ENCODE data around the gene SHLD1. TPM values are rescaled to one million over a fixed set of nuclear protein-coding genes. Genes with fewer than 3 reads are reported as not detected.

SHLD1 gene
- total RNA-seq, 2 donors from 2014 or later: 6.4 to 10.5 TPM

DNA sequence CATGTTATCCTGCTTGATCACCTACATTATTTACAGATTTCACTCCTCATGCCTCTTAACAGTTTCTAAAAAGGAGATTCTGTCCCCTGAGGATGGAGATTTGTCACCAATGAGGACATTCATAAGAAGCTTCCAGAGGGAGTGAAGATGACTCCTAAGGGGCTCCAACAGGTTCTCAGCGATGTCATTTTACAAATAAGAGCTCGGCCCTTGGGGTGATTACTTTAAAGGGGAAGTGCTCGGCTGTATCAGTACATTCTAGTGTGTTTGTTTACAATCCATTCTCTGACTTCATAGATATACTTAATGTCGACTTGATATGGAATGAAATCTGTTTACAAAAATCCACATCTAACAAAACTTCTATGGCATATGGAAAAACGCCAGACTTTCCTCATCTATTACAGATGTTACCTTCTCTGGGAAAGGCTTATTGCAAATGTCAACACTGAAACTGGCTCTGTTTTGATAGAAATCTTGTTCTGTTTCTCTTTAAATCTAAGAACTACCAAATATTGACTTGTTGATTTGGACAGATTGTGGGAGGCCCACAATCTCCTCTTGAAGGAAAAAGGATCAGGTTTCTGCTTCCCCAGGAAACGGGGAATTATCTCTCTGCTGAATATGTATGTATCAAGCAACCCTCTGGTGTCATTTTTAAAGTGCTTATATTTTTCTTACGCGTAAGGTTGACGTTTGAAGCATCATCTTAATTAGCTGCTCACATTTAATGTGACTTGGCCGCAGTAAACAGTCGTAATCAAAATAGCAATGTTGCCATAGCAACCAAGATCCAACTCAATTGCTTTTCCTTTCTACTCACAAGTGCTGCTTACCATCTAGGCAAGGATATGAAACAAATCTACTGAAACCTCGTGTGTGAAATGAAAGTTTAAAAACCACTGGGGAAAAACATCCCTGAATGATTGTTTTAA lies 95.7 kb downstream of the SHLD1 start:
- DNase-seq (ENCODE audit: low spot score): no peak
- no peak overlapping the region for H3K4me3 ChIP-seq
- 23% methylated on average over 12 of the region's 12 CpGs for WGBS
- peak overlapping the region; percentile 9 to 22 for H3K27ac ChIP-seq
- H3K4me1 ChIP-seq (replicated peaks): peaks cover 6% of the 10 kb centered on the region
- H3K36me3 ChIP-seq: no peaks in the 10 kb centered on the region
- intact Hi-C loops (cut with DNase I): no loop called here
- TF ChIP-seq POLR2A (IDR thresholded peaks at IDR 0.05) (no peak), POLR2AphosphoS5 (IDR thresholded peaks at IDR 0.05) (peak; percentile 19)
- H3K27me3 ChIP-seq (replicated peaks; ENCODE audit: insufficient read depth): no peaks in the 10 kb centered on the region
- H3K9me3 ChIP-seq: no peaks in the 10 kb centered on the region

DNA sequence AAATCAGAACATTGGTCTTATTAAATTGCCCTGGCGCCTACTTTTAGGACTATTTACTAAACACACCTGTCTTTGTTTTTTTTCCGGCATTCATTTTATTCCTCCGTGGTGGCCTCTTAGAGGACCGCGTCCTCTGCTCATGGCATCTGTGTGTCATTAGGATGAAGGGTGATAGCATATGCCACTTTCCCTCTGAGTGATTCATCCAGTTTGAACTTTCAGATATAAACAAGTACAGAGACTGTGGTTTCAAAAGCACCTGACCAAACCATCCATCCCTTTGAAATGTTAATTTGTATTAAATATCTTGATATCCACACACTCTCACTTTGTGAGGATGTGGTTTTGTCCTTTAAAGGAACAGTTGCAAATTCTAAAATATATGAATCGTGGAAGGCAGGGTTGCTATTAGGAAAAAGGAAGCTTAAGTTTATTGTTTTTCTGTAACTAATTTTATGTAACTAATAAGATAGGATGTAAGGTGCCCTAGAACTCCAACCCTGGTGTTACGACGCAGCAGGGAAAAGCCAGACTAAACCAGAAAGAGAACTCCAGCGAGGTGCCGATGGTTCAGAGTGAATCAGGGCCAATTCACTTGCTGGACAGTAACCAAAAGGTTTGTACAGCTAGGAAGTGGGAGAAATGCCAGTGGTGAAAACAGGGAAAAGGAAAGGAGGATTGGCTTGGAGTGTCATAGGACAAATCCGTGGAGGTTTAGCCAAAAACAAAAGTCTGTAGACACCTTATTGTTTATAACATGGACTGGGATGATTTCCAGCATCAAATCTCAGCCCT lies 98.7 kb downstream of the SHLD1 start:
- no peaks in the 10 kb centered on the region for H3K27me3 ChIP-seq (replicated peaks; ENCODE audit: insufficient read depth)
- H3K27ac ChIP-seq: no peak overlapping the region
- 44% methylated on average over 11 of the region's 11 CpGs for WGBS
- no peak for DNase-seq (ENCODE audit: low spot score)
- TF ChIP-seq POLR2AphosphoS5 (IDR thresholded peaks at IDR 0.05) (no peak), POLR2A (IDR thresholded peaks at IDR 0.05) (no peak)
- TF ChIP-seq, protein P1, sequence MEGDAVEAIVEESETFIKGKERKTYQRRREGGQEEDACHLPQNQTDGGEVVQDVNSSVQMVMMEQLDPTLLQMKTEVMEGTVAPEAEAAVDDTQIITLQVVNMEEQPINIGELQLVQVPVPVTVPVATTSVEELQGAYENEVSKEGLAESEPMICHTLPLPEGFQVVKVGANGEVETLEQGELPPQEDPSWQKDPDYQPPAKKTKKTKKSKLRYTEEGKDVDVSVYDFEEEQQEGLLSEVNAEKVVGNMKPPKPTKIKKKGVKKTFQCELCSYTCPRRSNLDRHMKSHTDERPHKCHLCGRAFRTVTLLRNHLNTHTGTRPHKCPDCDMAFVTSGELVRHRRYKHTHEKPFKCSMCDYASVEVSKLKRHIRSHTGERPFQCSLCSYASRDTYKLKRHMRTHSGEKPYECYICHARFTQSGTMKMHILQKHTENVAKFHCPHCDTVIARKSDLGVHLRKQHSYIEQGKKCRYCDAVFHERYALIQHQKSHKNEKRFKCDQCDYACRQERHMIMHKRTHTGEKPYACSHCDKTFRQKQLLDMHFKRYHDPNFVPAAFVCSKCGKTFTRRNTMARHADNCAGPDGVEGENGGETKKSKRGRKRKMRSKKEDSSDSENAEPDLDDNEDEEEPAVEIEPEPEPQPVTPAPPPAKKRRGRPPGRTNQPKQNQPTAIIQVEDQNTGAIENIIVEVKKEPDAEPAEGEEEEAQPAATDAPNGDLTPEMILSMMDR (IDR thresholded peaks at IDR 0.05): no peak
- H3K9me3 ChIP-seq: no peaks in the 10 kb centered on the region
- H3K4me3 ChIP-seq: no peak overlapping the region
- H3K4me1 ChIP-seq (replicated peaks): peaks cover under 1% of the 10 kb centered on the region
- intact Hi-C loops (cut with DNase I): no loop called here
- no peaks in the 10 kb centered on the region for H3K36me3 ChIP-seq

DNA sequence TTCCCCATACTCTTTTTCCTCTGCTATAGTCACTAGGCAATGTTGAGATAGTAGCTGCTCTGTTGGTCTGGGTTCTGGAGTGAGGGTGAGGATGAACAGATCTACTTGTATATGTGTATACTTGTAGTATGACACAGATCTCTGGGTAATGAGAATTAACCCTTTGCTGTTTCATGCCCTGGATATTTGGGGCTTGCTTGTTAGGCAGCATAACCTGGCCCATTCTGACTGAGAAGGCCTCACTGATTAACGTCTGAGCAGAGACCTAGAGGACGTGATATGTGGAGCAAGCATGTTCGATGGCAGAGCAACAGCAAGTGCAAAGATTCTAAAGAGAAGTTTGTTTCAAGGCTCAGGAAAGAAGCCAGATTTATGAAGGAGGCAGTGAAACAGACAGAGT lies 105.7 kb downstream of the SHLD1 start:
- 91% methylated on average over 3 of the region's 3 CpGs for WGBS

DNA sequence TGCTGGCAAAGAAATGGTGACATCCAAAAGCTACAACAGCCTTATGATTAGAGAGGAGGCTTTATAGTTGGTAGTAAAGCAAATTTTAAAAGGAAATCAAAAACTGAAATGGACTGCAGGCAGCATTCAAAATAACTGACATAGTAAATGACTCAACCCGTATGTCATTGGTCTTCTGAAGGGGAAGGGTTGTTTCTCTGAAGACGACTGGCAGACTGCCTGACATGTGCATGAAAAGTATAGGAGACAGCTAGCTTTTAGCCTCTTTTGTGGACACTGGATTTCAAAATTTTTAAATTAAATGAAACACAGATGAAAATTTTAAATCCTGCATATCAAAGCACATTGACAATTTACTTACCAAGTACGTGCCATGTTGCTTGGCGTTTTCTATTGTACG lies 109.4 kb downstream of the SHLD1 start:
- no peaks in the 10 kb centered on the region for H3K27me3 ChIP-seq (replicated peaks; ENCODE audit: insufficient read depth)
- TF ChIP-seq POLR2AphosphoS5 (IDR thresholded peaks at IDR 0.05) (no peak), POLR2A (IDR thresholded peaks at IDR 0.05) (no peak)
- TF ChIP-seq, protein P1 (IDR thresholded peaks at IDR 0.05): no peak
- H3K27ac ChIP-seq: no peak overlapping the region
- H3K4me1 ChIP-seq (replicated peaks): no peaks in the 10 kb centered on the region
- intact Hi-C loops (cut with DNase I): no loop called here
- WGBS: 89% methylated on average over 5 of the region's 5 CpGs
- DNase-seq (ENCODE audit: low spot score): no peak
- H3K36me3 ChIP-seq: no peaks in the 10 kb centered on the region
- no peak overlapping the region for H3K4me3 ChIP-seq
- H3K9me3 ChIP-seq: no peaks in the 10 kb centered on the region

More for the DNA sequence above, 105.7 kb downstream of the SHLD1 start:
- TF ChIP-seq POLR2A (IDR thresholded peaks at IDR 0.05): no peak
- TF ChIP-seq, protein P1 (IDR thresholded peaks at IDR 0.05): no peak
- TF ChIP-seq POLR2AphosphoS5 (IDR thresholded peaks at IDR 0.05): no peak
- Histone ChIP-seq H3K4me1 (replicated peaks) (no peaks in the 10 kb centered on the region), H3K27me3 (replicated peaks; ENCODE audit: insufficient read depth) (no peaks in the 10 kb centered on the region), H3K4me3 (no peak overlapping the region), H3K27ac (no peak overlapping the region), H3K36me3 (no peaks in the 10 kb centered on the region), H3K9me3 (no peaks in the 10 kb centered on the region)
- no peak for DNase-seq (ENCODE audit: low spot score)
- intact Hi-C loops (cut with DNase I): no loop called here

DNA sequence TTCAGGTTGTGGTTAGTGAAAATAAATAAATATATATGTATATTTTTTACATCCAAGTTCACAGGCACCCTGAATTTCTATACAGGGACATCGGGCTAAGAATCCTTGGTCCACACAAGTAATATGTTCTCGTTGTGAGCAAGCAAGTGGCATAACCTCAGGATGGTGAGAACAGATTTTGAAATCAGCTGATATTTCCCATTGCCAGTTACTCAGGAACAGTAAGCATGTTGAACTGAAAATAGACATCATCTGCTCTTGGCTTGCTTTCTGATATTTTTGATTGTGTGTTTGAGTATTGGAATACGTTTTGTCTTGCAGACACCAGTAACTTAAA lies 112.5 kb downstream of the SHLD1 start:
- Histone ChIP-seq H3K4me3 (no peak overlapping the region), H3K4me1 (replicated peaks) (no peaks in the 10 kb centered on the region), H3K9me3 (no peaks in the 10 kb centered on the region), H3K36me3 (no peaks in the 10 kb centered on the region), H3K27ac (no peak overlapping the region), H3K27me3 (replicated peaks; ENCODE audit: insufficient read depth) (no peaks in the 10 kb centered on the region)
- no peak for DNase-seq (ENCODE audit: low spot score)
- WGBS: 60% methylated on average over 3 of the region's 3 CpGs
- intact Hi-C loops (cut with DNase I): no loop called here
- TF ChIP-seq, protein P1 (IDR thresholded peaks at IDR 0.05): no peak
- no peak for TF ChIP-seq POLR2AphosphoS5 (IDR thresholded peaks at IDR 0.05)
- TF ChIP-seq POLR2A (IDR thresholded peaks at IDR 0.05): no peak
